Thyroid gland (tissue), 4 donors: ENCODE data around the gene IKZF5. TPM values are rescaled to one million over a fixed set of nuclear protein-coding genes. Genes with fewer than 3 reads are reported as not detected.
A peak's percentile ranks its signal among the peaks of the same experiment; 100 is the strongest.

Experiments
- DNase-seq, 2 donors: peaks; one replicate each; pipeline ENCODE4 v3.0.0-alpha.2; 2019
- H3K27ac ChIP-seq, 3 donors: fragments of 200-600 bp; sonication (generic); 1 replicate in 2 of 3; 2 replicates in 1 of 3; pipeline ENCODE4 v1.5.1; 2016 to 2019; ENCODE audit warnings: mild to moderate bottlenecking in 1 of 3, moderate library complexity in 1 of 3
- H3K27me3 ChIP-seq: fragments of 200-600 bp; sonication (generic); one replicate; pipeline ENCODE4 v1.5.1; 2019
- H3K36me3 ChIP-seq, 2 donors: fragments of 200-600 bp; sonication (generic); one replicate each; pipeline ENCODE4 v1.5.1; 2016 to 2019
- H3K4me1 ChIP-seq, 2 donors: fragments of 200-600 bp; sonication (generic); one replicate each; pipeline ENCODE4 v1.5.1; 2017 to 2019
- H3K4me3 ChIP-seq, 3 donors: fragments of 200-600 bp; sonication (generic); replicated peaks in 1 of 3; 1 replicate in 2 of 3; 2 replicates in 1 of 3; pipeline ENCODE4 v1.5.1; 2016; ENCODE audit warnings: mild to moderate bottlenecking in 1 of 3
- H3K9me3 ChIP-seq: fragments of 200-600 bp; sonication (generic); one replicate; pipeline ENCODE4 v1.5.1; 2017
- CTCF ChIP-seq, 6 experiments: fragments of 200-600 bp in 3 of 6; fragments of 450-650 bp in 3 of 6; sonication (generic) in 3 of 6; IDR thresholded peaks; one replicate each; pipeline ENCODE4 v1.5.1; 2016 to 2019; ENCODE audit warnings: antibody characterized with exemption in 6 of 6, mild to moderate bottlenecking in 2 of 6, inconsistent platforms in 1 of 6, moderate library complexity in 1 of 6
- POLR2A ChIP-seq, 2 donors: fragments of 450-650 bp; IDR thresholded peaks; one replicate each; pipeline ENCODE4 v1.6.1; 2017; ENCODE audit warnings: antibody characterized with exemption in 2 of 2, mild to moderate bottlenecking in 2 of 2, moderate library complexity in 1 of 2
- WGBS, 2 donors: methylation state at CpG; one replicate each; pipeline ENCODE4 v1.1.5; 2017; 5-methylcytosine and 5-hydroxymethylcytosine counted together
- intact Hi-C: fragments of 100-400 bp; cut with DNase I; formaldehyde crosslinking; loops from one replicate; pipeline ENCODE4 v1.15.1; 2023
- total RNA-seq, 4 donors: library from RNA; depleted of rRNA; stranded (reverse); fragments of >200 nt; gene quantifications; one replicate each; pipeline ENCODE4 v1.2.3, GENCODE V29; 2016

Gene IKZF5
- total RNA-seq, result 10 to 100 TPM; 11.5 to 24.5 (median 13.3) TPM

GRCh38 chr10:123008355-123009104 lies at the start of gene IKZF5, which contains the start of gene ACADSB:
TSS of gene IKZF5 (minus strand) at chr10:123008795. CDS start at chr10:122998625, 10,170 bp downstream.
TSS of gene ACADSB (plus strand) at chr10:123009006. CDS start at chr10:123009030, 24 bp downstream.
- TF ChIP-seq POLR2A (IDR thresholded peaks at IDR 0.05) (peak; percentile 41 to 89), CTCF (IDR thresholded peaks at IDR 0.05) (peak in 1 of 6 experiments; percentile 8)
- intact Hi-C loops, result no loop called here
- peak; percentile 95 to 97 for DNase-seq
- H3K27me3 ChIP-seq, result no peaks in the 10 kb centered on the region
- peak within 1 kb of the TSS; percentile 35 to 92 (median 89) for H3K27ac ChIP-seq
- H3K4me1 ChIP-seq, result peaks cover 11 to 15% of the 10 kb centered on the region in 2 donors
- no peaks in the 10 kb centered on the region for H3K36me3 ChIP-seq
- no peaks in the 10 kb centered on the region for H3K9me3 ChIP-seq
- H3K4me3 ChIP-seq, result peak within 1 kb of the TSS; percentile 53 to 97 (median 88)
- WGBS, 2 donors, result 0 to 2% methylated on average over 16 to 24 of the region's 68 CpGs

GRCh38 chr10:123057968-123058367 lies 49.4 kb upstream of the IKZF5 start:
- Histone ChIP-seq H3K4me3 (no peak overlapping the region), H3K36me3 (peaks cover 2 to 7% of the 10 kb centered on the region in 2 donors), H3K9me3 (no peaks in the 10 kb centered on the region), H3K27me3 (no peaks in the 10 kb centered on the region), H3K4me1 (no peaks in the 10 kb centered on the region), H3K27ac (no peak overlapping the region)
- 96 to 98% methylated on average over 3 of the region's 3 CpGs for WGBS, 2 donors
- intact Hi-C loops, result no loop called here
- TF ChIP-seq CTCF (IDR thresholded peaks at IDR 0.05), result no peak
- no peak for TF ChIP-seq POLR2A (IDR thresholded peaks at IDR 0.05)
- no peak for DNase-seq

GRCh38 chr10:123045961-123046731 lies 37.6 kb upstream of the IKZF5 start:
- Histone ChIP-seq H3K9me3 (no peaks in the 10 kb centered on the region), H3K4me1 (no peaks in the 10 kb centered on the region), H3K4me3 (no peak overlapping the region), H3K27ac (no peak overlapping the region), H3K36me3 (peaks cover 0 to 10% of the 10 kb centered on the region in 2 donors), H3K27me3 (no peaks in the 10 kb centered on the region)
- TF ChIP-seq POLR2A (IDR thresholded peaks at IDR 0.05) (no peak), CTCF (IDR thresholded peaks at IDR 0.05) (no peak)
- intact Hi-C loops, result no loop called here
- 91% methylated on average over 4 of the region's 4 CpGs for WGBS, 2 donors
- DNase-seq, result no peak

GRCh38 chr10:123044391-123044790 lies 35.8 kb upstream of the IKZF5 start:
- Histone ChIP-seq H3K4me1 (no peaks in the 10 kb centered on the region), H3K27ac (no peak overlapping the region), H3K27me3 (no peaks in the 10 kb centered on the region), H3K9me3 (no peaks in the 10 kb centered on the region), H3K36me3 (peaks cover 0 to 10% of the 10 kb centered on the region in 2 donors), H3K4me3 (no peak overlapping the region)
- no peak for TF ChIP-seq POLR2A (IDR thresholded peaks at IDR 0.05)
- TF ChIP-seq CTCF (IDR thresholded peaks at IDR 0.05), result no peak
- intact Hi-C loops, result no loop called here
- WGBS, 2 donors, result 87 to 95% methylated on average over 2 of the region's 2 CpGs
- no peak for DNase-seq
